Thoracic aorta (tissue), 2 donors: ENCODE results near the gene DPP4. TPM values are rescaled to one million over a fixed set of nuclear protein-coding genes. Genes with fewer than 3 reads are reported as not detected.

ENCODE experiments used
- ATAC-seq: fragments of 150-250 bp; one replicate; pipeline ENCODE4 v1.8.0; 2017; ENCODE audit warnings: low read depth; ENCODE audit not compliant: insufficient number of reproducible peaks, low FRiP score
- DNase-seq: peaks from one replicate; pipeline ENCODE4 v3.0.0-alpha.2; 2020; ENCODE audit warnings: low spot score
- H3K27ac ChIP-seq, 2 donors: fragments of 200-600 bp; sonication (generic); 1 replicate in 1 of 2; 2 replicates in 1 of 2; pipeline ENCODE4 v1.5.1; 2016; ENCODE audit warnings: mild to moderate bottlenecking in 2 of 2, moderate library complexity in 2 of 2
- H3K27me3 ChIP-seq: fragments of 200-600 bp; sonication (generic); replicated peaks from 2 replicates; pipeline ENCODE4 v1.6.0; 2016; ENCODE audit warnings: mild to moderate bottlenecking; ENCODE audit not compliant: insufficient read depth
- H3K36me3 ChIP-seq: fragments of 200-600 bp; sonication (generic); one replicate; pipeline ENCODE4 v1.5.1; 2016
- H3K4me1 ChIP-seq, 2 donors: fragments of 200-600 bp; sonication (generic); 1 replicate in 1 of 2; 2 replicates in 1 of 2; pipeline versions ENCODE4 v1.5.1 to v1.6.0; 2016; ENCODE audit warnings: low read depth in 2 of 2, mild to moderate bottlenecking in 1 of 2; ENCODE audit not compliant: control insufficient read depth in 1 of 2
- H3K4me3 ChIP-seq: fragments of 200-600 bp; sonication (generic); 2 replicates; pipeline ENCODE4 v1.5.1; 2016; ENCODE audit warnings: mild to moderate bottlenecking
- H3K9me3 ChIP-seq: fragments of 200-600 bp; sonication (generic); 2 replicates; pipeline ENCODE4 v1.5.1; 2016
- total RNA-seq, 2 donors: library from RNA; depleted of rRNA; stranded (reverse); fragments of >200 nt; gene quantifications; one replicate each; pipeline versions ENCODE4 v1.1.0 to v1.2.3, GENCODE V29; 2016
- TF ChIP-seq, protein P1 (sequence below): fragments of 200-600 bp; sonication (generic); IDR thresholded peaks from one replicate; pipeline ENCODE4 v1.5.1; 2019; ENCODE audit warnings: antibody characterized with exemption

DPP4 gene
- total RNA-seq, 2 donors from 2014 or later, result 2.0 to 2.1 TPM

DNA sequence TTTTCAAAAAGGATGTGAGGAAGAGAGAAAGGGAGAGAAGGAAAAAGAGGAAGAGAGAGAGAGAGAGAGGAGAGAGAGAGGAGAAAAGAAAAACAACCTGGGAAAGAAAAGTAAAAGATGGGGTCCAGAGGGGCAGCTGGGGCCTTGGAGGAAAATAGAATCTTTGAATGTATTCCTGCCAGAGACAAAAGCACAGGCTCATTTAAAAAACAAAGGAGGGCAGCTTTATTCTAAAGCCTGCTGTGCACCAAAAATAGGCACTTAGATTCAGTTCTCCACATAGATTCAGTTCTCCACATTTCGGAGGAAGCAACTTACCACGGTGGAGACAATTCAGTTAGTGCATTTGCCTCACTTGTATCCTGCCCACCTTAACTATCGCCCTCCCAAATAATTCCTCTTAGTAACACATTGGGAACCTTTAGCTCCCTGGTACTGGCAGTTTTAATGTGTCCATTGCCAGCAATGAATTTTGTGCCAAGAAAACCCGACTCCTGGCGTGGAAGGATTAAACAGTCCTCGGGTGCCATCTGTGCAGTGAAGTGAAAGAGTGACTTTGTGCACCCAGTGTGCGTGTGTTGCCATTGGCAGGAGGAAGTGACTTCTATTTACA lies 71.3 kb downstream of the DPP4 start:
- TF ChIP-seq, protein P1, sequence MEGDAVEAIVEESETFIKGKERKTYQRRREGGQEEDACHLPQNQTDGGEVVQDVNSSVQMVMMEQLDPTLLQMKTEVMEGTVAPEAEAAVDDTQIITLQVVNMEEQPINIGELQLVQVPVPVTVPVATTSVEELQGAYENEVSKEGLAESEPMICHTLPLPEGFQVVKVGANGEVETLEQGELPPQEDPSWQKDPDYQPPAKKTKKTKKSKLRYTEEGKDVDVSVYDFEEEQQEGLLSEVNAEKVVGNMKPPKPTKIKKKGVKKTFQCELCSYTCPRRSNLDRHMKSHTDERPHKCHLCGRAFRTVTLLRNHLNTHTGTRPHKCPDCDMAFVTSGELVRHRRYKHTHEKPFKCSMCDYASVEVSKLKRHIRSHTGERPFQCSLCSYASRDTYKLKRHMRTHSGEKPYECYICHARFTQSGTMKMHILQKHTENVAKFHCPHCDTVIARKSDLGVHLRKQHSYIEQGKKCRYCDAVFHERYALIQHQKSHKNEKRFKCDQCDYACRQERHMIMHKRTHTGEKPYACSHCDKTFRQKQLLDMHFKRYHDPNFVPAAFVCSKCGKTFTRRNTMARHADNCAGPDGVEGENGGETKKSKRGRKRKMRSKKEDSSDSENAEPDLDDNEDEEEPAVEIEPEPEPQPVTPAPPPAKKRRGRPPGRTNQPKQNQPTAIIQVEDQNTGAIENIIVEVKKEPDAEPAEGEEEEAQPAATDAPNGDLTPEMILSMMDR, result no peak
- Histone ChIP-seq H3K27ac (no peak overlapping the region), H3K36me3 (no peaks in the 10 kb centered on the region), H3K9me3 (no peaks in the 10 kb centered on the region), H3K4me3 (no peak overlapping the region), H3K4me1 (no peaks in the 10 kb centered on the region), H3K27me3 (no peaks in the 10 kb centered on the region)
- DNase-seq, result no peak
- ATAC-seq, result no peak

GRCh38 chr2:162000431-162000830 lies 73.6 kb downstream of the DPP4 start:
- Histone ChIP-seq H3K27ac (no peak overlapping the region), H3K4me1 (no peaks in the 10 kb centered on the region), H3K36me3 (no peaks in the 10 kb centered on the region), H3K27me3 (no peaks in the 10 kb centered on the region), H3K4me3 (no peak overlapping the region), H3K9me3 (no peaks in the 10 kb centered on the region)
- no peak for ATAC-seq
- no peak for DNase-seq
- TF ChIP-seq, protein P1, result no peak

- TF ChIP-seq, protein P1, result no peak
- no peaks in the 10 kb centered on the region for H3K36me3 ChIP-seq
- H3K4me3 ChIP-seq, result no peak overlapping the region
- DNase-seq (no peak), ATAC-seq (no peak)
- H3K9me3 ChIP-seq, result no peaks in the 10 kb centered on the region
- H3K27me3 ChIP-seq, result no peaks in the 10 kb centered on the region
- no peaks in the 10 kb centered on the region for H3K4me1 ChIP-seq
- H3K27ac ChIP-seq, result no peak overlapping the region
Observed at GRCh38 chr2:161999321-161999720, 74.7 kb downstream of the DPP4 start.

- Histone ChIP-seq H3K4me1 (no peaks in the 10 kb centered on the region), H3K4me3 (no peak overlapping the region), H3K9me3 (no peaks in the 10 kb centered on the region), H3K27me3 (no peaks in the 10 kb centered on the region), H3K36me3 (no peaks in the 10 kb centered on the region), H3K27ac (no peak overlapping the region)
- DNase-seq (no peak), ATAC-seq (no peak)
- TF ChIP-seq, protein P1, result no peak
Observed at GRCh38 chr2:161998857-161999256, 75.2 kb downstream of the DPP4 start.

DNA sequence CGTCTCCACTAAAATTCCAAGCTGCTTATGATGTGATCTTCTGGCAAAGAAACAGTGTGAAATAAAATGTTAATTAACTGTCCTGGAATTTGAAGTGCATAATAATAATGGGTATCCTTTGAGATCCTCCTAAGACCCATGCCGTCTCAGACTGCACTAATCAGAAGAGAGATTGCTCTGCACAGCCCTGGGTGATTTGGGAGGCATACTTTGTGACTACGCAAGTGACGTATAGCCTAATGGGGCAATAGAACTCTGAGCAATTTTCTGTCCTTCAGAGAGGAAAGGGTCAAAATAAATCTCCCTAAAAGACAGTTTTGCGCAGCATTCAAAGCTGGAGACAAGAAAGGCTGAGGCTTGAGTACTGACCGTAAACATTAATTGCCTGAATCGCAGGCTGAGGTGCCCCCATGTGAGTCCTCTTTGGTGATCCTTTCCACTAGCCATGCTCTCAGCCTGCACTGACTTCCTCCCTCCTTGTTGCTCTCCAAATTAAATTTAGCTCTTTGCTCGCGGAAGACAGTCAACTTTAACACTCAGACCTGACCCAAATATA lies 76.0 kb downstream of the DPP4 start:
- DNase-seq (no peak), ATAC-seq (no peak)
- Histone ChIP-seq H3K27ac (no peak overlapping the region), H3K27me3 (no peaks in the 10 kb centered on the region), H3K4me1 (no peaks in the 10 kb centered on the region), H3K36me3 (no peaks in the 10 kb centered on the region), H3K4me3 (no peak overlapping the region), H3K9me3 (no peaks in the 10 kb centered on the region)
- TF ChIP-seq, protein P1, result no peak
